Erythroblast (primary cell): Measurements from ENCODE around the gene ZNF689.

Experiments
- GATA1 ChIP-seq: IDR thresholded peaks from 2 replicates; pipeline ENCODE4 v1.6.1; 2011; ENCODE audit warnings: low read depth, mild to moderate bottlenecking, control low read depth, low read length, moderate library complexity
- POLR2A ChIP-seq: IDR thresholded peaks from 2 replicates; pipeline ENCODE4 v1.6.1; 2011; ENCODE audit warnings: mild to moderate bottlenecking, low read length

- TF ChIP-seq POLR2A (no peak), GATA1 (no peak)
These were observed 35.5 kb downstream of the ZNF689 start for GRCh38 chr16:30574678-30575077.
